ENCODE data around the gene ARHGEF16. TPM values are rescaled to one million over a fixed set of nuclear protein-coding genes. Genes with fewer than 3 reads are reported as not detected.

The ARHGEF16 gene
- total RNA-seq, 1 experiment from 2014 or later: 25.1 TPM

GRCh38 chr1:3412376-3412775 is 42.1 kb upstream of the ARHGEF16 start:
- intact Hi-C loops (cut with micrococcal nuclease; ENCODE audit: unreplicated experiment): loop anchor here (5.0 kb wide), 1 partner anchor 400 kb away; no protein-coding TSS in a partner anchor
- Histone ChIP-seq H4K20me1 (ENCODE audit: insufficient read depth) (no peaks in the 10 kb centered on the region), H3K4me1 (replicated peaks; ENCODE audit: insufficient read depth) (no peaks in the 10 kb centered on the region), H3K4me2 (no peak overlapping the region), H3F3A (ENCODE audit: insufficient read depth, low read depth) (0 out of 2 replicates have a peak, but pooled peaks cover 4% of the 10 kb centered on the region), H3K27me3 (ENCODE audit: insufficient read depth, low read depth) (peaks cover 80% of the 10 kb centered on the region), H2AFZ (no peak overlapping the region), H3K9me2 (ENCODE audit: insufficient read depth) (no peaks in the 10 kb centered on the region), H3K36me3 (ENCODE audit: low read depth) (no peaks in the 10 kb centered on the region), H3K4me3 (no peak overlapping the region), H3K27ac (no peak overlapping the region), H3K9me3 (ENCODE audit: insufficient read depth, low read depth) (peaks cover 9% of the 10 kb centered on the region), H3K79me2 (ENCODE audit: low read depth) (no peaks in the 10 kb centered on the region)
- BruUV-seq (replicated peaks): no TSS peak
- TF ChIP-seq, protein P1, sequence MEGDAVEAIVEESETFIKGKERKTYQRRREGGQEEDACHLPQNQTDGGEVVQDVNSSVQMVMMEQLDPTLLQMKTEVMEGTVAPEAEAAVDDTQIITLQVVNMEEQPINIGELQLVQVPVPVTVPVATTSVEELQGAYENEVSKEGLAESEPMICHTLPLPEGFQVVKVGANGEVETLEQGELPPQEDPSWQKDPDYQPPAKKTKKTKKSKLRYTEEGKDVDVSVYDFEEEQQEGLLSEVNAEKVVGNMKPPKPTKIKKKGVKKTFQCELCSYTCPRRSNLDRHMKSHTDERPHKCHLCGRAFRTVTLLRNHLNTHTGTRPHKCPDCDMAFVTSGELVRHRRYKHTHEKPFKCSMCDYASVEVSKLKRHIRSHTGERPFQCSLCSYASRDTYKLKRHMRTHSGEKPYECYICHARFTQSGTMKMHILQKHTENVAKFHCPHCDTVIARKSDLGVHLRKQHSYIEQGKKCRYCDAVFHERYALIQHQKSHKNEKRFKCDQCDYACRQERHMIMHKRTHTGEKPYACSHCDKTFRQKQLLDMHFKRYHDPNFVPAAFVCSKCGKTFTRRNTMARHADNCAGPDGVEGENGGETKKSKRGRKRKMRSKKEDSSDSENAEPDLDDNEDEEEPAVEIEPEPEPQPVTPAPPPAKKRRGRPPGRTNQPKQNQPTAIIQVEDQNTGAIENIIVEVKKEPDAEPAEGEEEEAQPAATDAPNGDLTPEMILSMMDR (conservative IDR thresholded peaks at IDR 0.05): no peak
- TF ChIP-seq EZH2 (IDR thresholded peaks at IDR 0.05; ENCODE audit: low read depth): no peak
- DNase-seq: no peak
- CTCF ChIA-PET: no interaction called here
- POLR2A ChIA-PET (ENCODE audit: unreplicated experiment): no interaction called here

GRCh38 chr1:3413975-3414710 is 40.3 kb upstream of the ARHGEF16 start:
- H3K27ac ChIP-seq: no peak overlapping the region
- H4K20me1 ChIP-seq (ENCODE audit: insufficient read depth): no peaks in the 10 kb centered on the region
- 0 out of 2 replicates have a peak, but pooled peaks cover 4% of the 10 kb centered on the region for H3F3A ChIP-seq (ENCODE audit: insufficient read depth, low read depth)
- H3K79me2 ChIP-seq (ENCODE audit: low read depth): no peaks in the 10 kb centered on the region
- TF ChIP-seq, protein P1 (conservative IDR thresholded peaks at IDR 0.05): no peak
- no peak for TF ChIP-seq EZH2 (IDR thresholded peaks at IDR 0.05; ENCODE audit: low read depth)
- H3K9me2 ChIP-seq (ENCODE audit: insufficient read depth): no peaks in the 10 kb centered on the region
- no TSS peak for BruUV-seq (replicated peaks)
- no peak overlapping the region for H3K4me2 ChIP-seq
- no peaks in the 10 kb centered on the region for H3K4me1 ChIP-seq (replicated peaks; ENCODE audit: insufficient read depth)
- no peak overlapping the region for H3K4me3 ChIP-seq
- peaks cover 9% of the 10 kb centered on the region for H3K9me3 ChIP-seq (ENCODE audit: insufficient read depth, low read depth)
- ChIA-PET POLR2A (ENCODE audit: unreplicated experiment) (no interaction called here), CTCF (no interaction called here)
- DNase-seq: no peak
- H2AFZ ChIP-seq: no peak overlapping the region
- intact Hi-C loops (cut with micrococcal nuclease; ENCODE audit: unreplicated experiment): loop anchor here (5.0 kb wide), 1 partner anchor 402 kb away; no protein-coding TSS in a partner anchor
- H3K36me3 ChIP-seq (ENCODE audit: low read depth): no peaks in the 10 kb centered on the region
- H3K27me3 ChIP-seq (ENCODE audit: insufficient read depth, low read depth): peaks cover 87% of the 10 kb centered on the region

DNA sequence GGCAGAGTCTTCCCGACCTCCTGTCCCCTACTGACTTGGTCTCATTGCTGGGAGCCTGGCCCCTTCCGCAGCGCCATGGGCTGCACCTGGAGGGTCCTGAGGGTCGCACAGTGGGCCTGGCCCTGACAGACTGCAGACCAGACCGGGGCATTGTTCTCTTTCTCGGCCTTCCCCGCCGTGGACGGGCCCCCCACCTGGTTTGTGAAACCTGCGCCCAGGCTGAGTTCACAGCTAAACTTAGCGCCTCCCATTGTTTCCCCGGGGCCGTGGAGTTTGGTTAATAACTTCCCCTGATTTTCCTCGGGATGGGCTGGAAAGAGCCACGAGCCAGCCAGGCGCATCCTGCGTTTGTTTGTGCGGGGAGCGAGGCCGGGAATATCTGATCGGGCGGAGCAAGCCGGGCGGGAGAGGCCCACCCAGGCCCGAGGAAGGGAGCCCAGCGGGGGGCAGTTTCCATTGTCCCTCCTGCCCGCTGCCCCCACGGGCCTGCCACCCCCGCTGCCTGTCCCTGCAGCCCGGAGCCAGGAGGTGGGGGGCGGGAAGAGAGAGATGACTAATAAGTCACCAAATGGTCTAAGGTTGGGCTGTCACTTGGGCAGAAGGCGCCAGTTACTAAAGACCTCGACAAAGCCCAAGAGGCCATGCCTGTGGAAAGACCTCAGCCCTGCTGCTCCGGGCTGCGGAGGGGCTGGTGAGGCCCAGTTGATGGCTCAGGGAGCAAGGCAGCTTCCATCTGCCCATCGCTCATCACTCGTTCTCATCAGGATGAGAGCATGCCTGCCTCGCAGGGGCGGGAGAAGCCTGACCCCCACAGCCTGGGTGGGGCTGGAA is 39.0 kb upstream of the ARHGEF16 start:
- ChIA-PET POLR2A (ENCODE audit: unreplicated experiment) (no interaction called here), CTCF (no interaction called here)
- TF ChIP-seq, protein P1 (conservative IDR thresholded peaks at IDR 0.05): no peak
- TF ChIP-seq EZH2 (IDR thresholded peaks at IDR 0.05; ENCODE audit: low read depth): no peak
- no peak for DNase-seq
- H3K27me3 ChIP-seq (ENCODE audit: insufficient read depth, low read depth): peaks cover 97% of the 10 kb centered on the region
- no peaks in the 10 kb centered on the region for H3K79me2 ChIP-seq (ENCODE audit: low read depth)
- no peak overlapping the region for H3K4me3 ChIP-seq
- H4K20me1 ChIP-seq (ENCODE audit: insufficient read depth): no peaks in the 10 kb centered on the region
- H3K27ac ChIP-seq: no peak overlapping the region
- H2AFZ ChIP-seq: no peak overlapping the region
- H3K36me3 ChIP-seq (ENCODE audit: low read depth): no peaks in the 10 kb centered on the region
- intact Hi-C loops (cut with micrococcal nuclease; ENCODE audit: unreplicated experiment): no loop called here
- H3K4me2 ChIP-seq: no peak overlapping the region
- no peaks in the 10 kb centered on the region for H3K4me1 ChIP-seq (replicated peaks; ENCODE audit: insufficient read depth)
- BruUV-seq (replicated peaks): no TSS peak
- no peaks in the 10 kb centered on the region for H3F3A ChIP-seq (ENCODE audit: insufficient read depth, low read depth)
- peaks cover 9% of the 10 kb centered on the region for H3K9me3 ChIP-seq (ENCODE audit: insufficient read depth, low read depth)
- no peaks in the 10 kb centered on the region for H3K9me2 ChIP-seq (ENCODE audit: insufficient read depth)

Data from PC-9 (cell line).